GM19023 (cell line): Measurements from ENCODE around the gene RAPGEF1.

ENCODE experiments used
- ATAC-seq: cut with Tn5 transposase; IDR thresholded peaks from one replicate; pipeline ENCODE4 v1.9.1; 2021; ENCODE audit warnings: mild to moderate bottlenecking, moderate library complexity; ENCODE audit not compliant: unreplicated experiment

The RAPGEF1 gene

DNA sequence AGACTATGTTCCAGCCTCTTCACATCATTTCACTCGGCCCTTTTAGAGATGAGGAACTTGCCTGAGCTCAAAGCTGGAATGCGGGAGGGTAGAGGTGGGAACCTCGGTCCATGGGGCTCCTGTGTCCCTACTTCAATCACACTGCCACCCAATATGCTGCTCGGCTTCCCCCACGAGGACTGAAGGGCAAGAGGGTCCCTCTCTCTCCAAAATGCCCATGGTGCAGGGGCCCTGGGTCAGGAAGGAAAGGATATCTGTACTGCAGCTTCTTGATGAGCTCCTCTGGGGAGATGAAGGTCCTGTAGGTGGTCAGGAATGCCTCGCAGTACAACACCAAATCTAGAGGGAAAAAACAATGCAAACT lies 148.0 kb downstream of the RAPGEF1 start:
- no peak for ATAC-seq

DNA sequence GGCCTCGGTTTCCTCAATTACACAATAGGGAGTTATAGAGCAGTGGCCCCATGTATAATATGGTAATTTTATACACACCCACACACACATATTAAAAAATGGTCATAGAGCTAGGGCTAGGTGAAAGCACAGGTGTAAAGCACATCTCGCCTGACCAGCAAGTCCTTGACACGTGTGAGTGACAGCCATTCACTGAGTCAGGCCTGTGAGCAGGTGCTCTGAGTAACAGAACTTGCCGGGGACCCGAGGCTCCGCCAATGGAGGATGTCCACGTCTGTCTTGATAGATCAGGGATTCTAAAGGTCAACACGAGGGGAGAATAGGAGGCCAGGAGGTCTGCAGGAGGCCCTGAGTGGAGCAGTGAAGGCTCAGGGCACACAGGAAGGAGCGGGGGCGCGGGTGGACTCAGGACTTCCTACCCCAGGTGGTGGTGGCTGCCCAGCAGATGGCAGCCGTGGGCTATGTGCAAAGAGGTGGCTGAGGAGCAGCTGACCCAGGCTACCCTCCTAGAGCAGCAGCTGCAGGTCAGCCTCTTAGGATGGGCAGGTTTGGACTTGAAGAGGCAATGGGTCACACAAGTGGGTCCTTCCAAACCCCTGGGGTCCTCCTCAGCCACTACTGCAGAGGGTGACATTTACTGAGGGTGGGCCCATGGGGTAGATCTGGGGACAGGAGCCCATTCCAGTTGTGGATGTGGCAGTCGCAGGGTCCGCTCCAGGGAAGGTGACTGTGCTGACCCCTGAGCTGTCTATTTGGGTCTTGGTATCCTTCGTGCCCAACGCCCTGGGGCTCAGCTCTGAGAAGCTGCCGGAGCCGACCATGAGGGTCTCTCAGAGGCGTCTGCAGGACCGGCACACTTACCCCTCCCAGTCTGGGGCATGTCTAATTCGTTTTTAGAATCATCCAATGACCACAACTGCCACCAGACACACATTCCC lies 148.7 kb downstream of the RAPGEF1 start:
- peak; percentile 59 for ATAC-seq

DNA sequence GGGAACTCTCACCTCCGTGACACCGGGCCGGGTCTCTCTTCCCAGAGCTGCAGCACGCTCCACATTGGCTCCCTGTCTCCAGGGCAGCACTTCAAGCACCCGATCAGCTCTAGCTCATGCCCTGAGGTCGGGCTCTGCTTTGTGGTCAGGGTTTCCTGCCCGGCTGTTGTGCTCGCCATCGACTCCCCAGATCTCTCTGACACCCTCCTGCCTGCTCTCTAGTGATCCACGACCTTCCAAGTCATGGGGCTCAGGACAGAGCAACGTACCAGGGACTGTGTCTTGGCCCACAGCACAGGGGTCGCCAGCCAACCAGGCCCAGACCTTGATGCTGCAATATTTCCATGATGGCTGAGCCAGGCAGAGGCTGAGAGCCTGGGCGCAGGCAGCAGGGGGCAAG lies 149.4 kb downstream of the RAPGEF1 start:
- no peak for ATAC-seq

- no peak for ATAC-seq
Measured at GRCh38 chr9:131589993-131590392, 149.9 kb downstream of the RAPGEF1 start.

- ATAC-seq, result no peak
Measured at GRCh38 chr9:131589124-131589711, 150.7 kb downstream of the RAPGEF1 start.

DNA sequence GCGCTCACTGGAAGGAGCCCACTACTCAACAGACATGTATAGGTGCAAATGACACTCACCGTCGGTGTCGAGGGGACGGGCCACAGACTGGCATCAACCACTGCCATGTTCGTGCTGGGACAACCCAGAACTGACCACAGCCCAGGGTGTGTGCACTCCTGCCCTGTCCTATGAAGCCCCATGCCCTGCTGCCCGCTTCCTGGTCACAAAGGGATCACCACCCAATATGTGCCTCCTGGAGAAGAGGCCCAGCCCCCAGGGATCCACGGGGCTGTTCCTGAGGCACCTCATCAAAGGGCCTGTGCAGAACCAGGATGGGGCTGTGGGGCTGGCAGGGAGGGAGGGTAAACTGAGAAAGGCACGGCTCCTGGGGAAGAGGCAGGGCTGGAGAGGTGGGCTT lies 151.5 kb downstream of the RAPGEF1 start:
- no peak for ATAC-seq

- no peak for ATAC-seq
Measured at GRCh38 chr9:131587906-131588305, 152.0 kb downstream of the RAPGEF1 start.

DNA sequence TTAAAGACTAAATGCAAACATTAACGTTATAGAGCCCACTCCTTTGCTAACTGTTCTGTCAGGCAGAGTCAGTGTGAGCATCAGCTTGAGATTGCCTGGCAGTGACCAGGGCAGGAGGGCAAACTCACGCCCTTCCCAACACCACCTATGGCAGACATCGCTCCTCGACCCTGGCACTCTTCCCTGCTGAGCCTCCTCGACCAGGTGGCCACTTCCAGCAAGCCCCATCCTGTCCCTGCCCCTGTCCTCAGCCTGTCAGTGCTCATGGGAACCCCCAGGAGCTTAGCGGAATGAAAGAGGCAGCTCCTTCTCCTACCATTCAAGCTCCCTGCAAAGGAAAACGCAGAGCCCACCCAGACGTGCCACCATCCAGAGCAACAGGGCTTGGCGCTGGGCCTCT lies 152.5 kb downstream of the RAPGEF1 start:
- ATAC-seq, result no peak

GRCh38 chr9:131585375-131585774 lies 154.5 kb downstream of the RAPGEF1 start:
- no peak for ATAC-seq

- ATAC-seq, result no peak
Measured at GRCh38 chr9:131584858-131585257, 155.0 kb downstream of the RAPGEF1 start.

DNA sequence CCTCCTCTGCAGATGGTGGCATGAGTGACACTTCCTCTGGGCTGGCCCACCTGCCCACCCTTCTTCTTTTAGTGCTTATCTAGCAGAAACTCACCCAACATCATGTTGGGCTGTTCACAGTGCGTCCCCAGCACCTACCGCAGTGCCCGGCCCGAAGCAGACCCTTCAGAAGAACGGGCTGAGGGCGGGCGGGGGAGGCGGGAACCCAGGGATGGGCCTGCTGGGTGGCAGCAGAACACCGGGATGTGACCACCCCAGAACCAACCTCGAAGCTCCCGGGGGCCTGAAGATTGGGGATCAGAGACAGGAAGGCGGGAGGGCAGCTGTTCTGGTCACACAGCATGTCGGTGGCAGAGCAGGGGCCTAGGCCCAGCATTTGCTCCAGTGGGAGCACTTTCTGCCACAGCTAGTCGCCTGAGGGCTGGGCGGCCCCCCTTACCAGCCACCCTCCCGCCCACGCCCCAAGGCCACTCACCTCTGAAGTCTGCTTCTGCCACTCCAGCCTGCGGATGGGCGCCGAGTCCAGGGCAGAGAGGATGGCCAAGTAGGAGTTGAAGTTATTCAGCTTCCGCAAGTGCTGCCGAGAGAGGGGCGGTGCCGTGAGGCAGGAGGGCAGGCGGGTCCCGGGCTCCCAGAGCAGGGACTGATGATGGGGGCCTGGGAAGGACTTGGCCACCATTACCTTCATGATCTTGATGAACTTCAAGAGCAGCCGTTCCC lies 155.9 kb downstream of the RAPGEF1 start:
- ATAC-seq, result no peak

- no peak for ATAC-seq
Measured at GRCh38 chr9:131583337-131583645, 156.6 kb downstream of the RAPGEF1 start.

- ATAC-seq, result no peak
Measured at GRCh38 chr9:131582466-131583336, 157.2 kb downstream of the RAPGEF1 start.

DNA sequence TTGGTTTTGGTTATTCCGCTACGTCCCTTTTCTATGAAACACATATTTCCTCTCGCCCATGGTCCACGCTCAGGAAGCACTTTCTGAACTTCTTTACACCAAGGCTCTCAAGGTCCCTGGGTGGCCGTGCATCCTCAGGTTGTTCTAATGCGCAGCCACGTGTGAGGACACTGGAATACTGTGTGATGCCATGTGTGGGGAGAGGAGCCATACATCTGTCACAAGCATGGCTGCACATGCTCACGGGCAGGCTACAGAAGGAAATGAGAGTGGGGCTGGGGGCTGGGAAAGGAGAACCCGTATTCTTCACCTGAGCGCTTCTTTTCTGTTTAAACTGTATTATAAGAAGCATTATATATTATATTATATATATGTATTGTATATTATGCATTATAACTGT lies 157.8 kb downstream of the RAPGEF1 start:
- no peak for ATAC-seq

DNA sequence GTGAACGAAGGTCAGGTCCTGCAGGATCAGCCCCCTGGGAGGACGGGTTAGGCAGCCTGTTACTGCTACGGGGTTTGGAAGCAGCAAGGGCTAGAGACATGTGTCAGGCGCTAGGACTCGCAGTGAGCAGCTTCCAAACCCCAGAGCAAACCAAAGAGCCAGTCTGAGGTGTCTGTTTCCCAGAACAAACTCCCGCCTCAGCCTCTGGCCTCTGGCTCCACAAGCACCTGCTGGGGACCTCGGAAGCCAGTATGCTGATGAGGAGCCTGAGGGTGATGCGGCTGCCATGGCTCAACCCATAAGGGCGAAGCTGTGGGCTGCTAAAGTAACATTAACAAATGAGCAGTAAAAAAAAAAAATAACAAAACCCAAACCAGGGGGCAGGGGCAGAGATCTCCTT lies 159.5 kb downstream of the RAPGEF1 start:
- ATAC-seq, result no peak

- ATAC-seq, result no peak
Measured at GRCh38 chr9:131579789-131580211, 160.1 kb downstream of the RAPGEF1 start.

- ATAC-seq, result no peak
Measured at GRCh38 chr9:131578731-131579504, 161.0 kb downstream of the RAPGEF1 start.

DNA sequence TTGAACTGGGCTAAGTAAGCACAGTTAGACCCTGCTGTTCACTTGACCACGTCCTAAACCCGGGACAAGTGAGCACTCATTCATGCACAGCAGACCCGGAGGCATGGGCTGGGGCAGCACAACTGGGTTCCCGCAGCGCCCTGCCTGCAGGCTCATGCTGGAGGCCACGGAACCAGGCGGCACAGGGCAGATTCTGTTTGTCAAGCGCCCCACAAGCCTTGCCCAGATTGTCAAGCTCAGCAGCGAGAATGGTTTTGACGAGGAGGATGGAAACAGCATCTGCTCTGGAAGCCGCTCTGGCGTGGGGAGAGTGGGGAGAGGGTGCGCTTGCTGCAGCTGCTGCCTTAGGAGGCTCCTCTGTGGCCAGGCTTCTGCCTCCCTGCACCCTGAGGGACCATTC lies 161.9 kb downstream of the RAPGEF1 start:
- ATAC-seq, result no peak

DNA sequence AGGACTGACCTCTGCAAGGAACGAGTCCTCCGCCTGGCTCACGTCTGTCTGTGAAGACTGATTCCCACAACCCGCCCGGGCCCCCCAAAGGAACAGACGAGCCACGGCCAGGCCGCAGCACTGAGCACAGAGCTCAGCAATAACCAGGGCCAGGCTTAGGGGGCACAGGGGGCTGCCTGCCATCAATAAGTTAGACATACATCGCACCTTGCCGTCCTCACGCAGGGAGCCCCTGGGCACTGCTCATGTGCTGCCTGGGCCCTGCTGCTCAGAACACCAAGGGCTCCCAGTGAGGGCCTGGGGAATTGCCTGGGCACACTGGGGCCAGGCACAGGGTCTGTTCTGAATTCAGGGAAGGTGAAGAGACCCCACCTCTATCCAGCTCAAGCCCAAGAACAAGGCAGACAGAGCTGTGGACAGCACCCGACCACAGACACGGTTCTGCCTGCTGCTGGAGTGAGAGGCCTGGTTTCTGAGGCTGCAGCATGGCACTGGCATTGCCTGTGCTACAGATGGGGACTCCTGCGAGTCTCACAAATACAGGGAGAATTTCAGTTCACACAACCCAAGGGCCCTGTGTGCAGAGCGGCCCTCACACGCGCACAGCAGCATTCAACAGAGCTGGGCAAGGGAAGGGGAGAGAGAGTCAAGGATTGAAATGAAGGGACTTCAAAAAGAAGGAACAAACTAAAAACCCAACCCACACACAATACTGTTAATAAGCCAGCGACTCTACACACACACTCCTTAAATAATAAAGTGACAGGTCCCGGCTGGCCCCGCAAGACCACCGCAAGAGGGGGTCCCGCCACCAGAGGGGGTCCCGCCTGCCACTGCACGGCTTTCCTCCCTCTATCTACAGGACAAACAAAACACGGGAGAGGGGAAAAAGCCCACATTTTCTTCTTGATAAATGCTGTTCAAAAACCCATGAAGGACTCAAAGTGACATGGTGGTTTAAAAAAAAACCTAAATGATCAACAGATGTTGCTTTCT lies 162.6 kb downstream of the RAPGEF1 start:
- no peak for ATAC-seq
